ENCODE results near the gene CHTF18. TPM values are rescaled to one million over a fixed set of nuclear protein-coding genes. Genes with fewer than 3 reads are reported as not detected.

CHTF18 gene
- total RNA-seq, 2 donors from 2014 or later, result 74.5 to 97.8 TPM

DNA sequence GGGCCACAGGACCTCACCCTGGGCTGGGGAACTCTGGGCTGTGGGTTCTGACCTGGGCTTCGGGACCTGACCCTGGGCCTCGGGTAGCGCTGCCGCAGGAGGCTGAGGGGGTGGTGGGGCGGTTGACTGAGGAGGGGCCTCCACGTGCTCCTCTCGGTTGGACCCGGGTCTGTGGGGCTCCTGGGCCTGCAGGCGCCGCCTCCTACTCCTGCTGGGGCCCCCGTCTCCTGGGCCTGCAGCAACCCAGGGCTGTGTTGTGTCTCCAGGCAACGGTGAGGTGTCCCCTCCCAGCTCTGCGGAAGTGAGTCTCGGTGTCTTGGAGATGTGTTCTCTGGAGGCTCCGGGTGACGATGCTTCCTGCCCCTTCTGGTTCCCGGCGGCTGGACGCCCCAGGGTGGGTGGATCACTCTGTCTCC is 53.6 kb downstream of the CHTF18 start:
- Mint-ChIP-seq H3K36me3 (ENCODE audit: insufficient read depth in 2 of 2) (no peaks in the 10 kb centered on the region), H3K9me3 (no peaks in the 10 kb centered on the region), H3K27me3 (ENCODE audit: low read depth) (no peaks in the 10 kb centered on the region), H3K27ac (no peak overlapping the region), H3K4me3 (no peak overlapping the region), H3K4me1 (ENCODE audit: low read depth) (no peaks in the 10 kb centered on the region)
- no peak for DNase-seq
- ATAC-seq (replicated peaks in 1 of 2), result no peak

DNA sequence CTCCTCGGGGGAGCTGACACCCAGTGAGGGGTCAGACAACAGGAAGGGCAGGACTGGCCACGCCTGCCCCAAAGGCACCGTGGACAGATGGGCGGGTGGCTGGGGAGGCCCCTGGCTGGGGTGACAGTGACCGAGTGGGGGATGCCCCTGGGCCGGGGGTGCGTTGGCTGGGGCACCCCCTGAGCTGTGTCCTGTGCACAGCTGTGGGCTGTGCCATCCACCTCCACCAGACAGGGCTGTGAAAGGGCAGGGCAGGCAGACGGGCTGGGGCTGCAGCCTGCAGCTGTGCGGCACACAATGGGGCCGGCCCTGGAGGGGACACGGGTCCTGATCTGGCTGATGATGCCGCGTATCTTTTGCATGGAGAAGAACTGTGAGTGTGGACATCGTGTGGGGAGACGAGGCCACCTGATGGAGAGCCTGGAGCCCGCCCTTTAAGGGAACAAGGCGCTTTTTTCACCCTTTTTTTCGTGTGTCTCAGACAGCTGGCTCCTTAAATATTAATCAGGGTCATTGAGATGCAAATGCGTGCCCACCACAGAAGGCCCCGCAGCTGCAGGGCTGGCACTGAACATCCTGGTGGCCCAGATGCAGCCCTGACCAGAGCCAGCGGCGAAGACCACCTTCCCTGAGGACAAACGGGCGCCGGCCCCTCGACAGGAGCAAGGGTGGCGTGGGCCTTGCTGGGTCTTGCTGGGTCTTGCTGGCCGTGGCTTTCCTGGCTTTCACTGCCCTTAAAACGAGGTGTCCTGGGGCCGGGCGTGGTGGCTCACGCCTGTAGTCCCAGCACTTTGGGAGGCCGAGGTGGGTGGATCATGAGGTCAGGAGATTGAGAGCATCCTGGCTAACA is 54.5 kb downstream of the CHTF18 start:
- peak in 1 of 2 donors; percentile 19 for ATAC-seq (replicated peaks in 1 of 2)
- H3K4me3 Mint-ChIP-seq, result no peak overlapping the region
- H3K36me3 Mint-ChIP-seq (ENCODE audit: insufficient read depth in 2 of 2), result peaks cover 0 to 2% of the 10 kb centered on the region in 2 donors
- H3K27me3 Mint-ChIP-seq (ENCODE audit: low read depth), result no peaks in the 10 kb centered on the region
- no peak overlapping the region for H3K27ac Mint-ChIP-seq
- no peaks in the 10 kb centered on the region for H3K4me1 Mint-ChIP-seq (ENCODE audit: low read depth)
- no peaks in the 10 kb centered on the region for H3K9me3 Mint-ChIP-seq
- no peak for DNase-seq

DNA sequence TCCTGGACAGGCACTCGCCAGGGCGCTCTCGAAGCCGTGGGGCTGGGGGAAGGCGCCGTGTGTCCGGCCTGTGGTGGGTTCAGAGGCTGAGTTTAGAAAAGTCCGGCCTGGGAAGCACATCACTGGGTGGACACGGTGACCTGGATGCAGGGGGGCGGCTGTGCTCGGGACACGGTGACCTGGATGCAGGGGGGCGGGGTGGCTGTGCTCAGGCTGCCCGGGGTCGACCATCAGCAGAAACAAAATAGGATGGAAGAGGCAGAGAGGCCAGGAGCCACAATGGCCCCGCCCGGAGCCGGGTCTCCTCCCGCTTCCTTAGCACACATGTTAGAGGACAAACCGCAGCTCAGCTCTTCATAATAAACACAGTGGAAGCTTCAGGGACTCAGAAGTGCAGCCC is 55.4 kb downstream of the CHTF18 start:
- no peak overlapping the region for H3K4me3 Mint-ChIP-seq
- no peak for ATAC-seq (replicated peaks in 1 of 2)
- no peaks in the 10 kb centered on the region for H3K9me3 Mint-ChIP-seq
- H3K4me1 Mint-ChIP-seq (ENCODE audit: low read depth), result no peaks in the 10 kb centered on the region
- no peaks in the 10 kb centered on the region for H3K27me3 Mint-ChIP-seq (ENCODE audit: low read depth)
- no peak for DNase-seq
- no peak overlapping the region for H3K27ac Mint-ChIP-seq
- H3K36me3 Mint-ChIP-seq (ENCODE audit: insufficient read depth in 2 of 2), result peaks cover 0 to 2% of the 10 kb centered on the region in 2 donors

DNA sequence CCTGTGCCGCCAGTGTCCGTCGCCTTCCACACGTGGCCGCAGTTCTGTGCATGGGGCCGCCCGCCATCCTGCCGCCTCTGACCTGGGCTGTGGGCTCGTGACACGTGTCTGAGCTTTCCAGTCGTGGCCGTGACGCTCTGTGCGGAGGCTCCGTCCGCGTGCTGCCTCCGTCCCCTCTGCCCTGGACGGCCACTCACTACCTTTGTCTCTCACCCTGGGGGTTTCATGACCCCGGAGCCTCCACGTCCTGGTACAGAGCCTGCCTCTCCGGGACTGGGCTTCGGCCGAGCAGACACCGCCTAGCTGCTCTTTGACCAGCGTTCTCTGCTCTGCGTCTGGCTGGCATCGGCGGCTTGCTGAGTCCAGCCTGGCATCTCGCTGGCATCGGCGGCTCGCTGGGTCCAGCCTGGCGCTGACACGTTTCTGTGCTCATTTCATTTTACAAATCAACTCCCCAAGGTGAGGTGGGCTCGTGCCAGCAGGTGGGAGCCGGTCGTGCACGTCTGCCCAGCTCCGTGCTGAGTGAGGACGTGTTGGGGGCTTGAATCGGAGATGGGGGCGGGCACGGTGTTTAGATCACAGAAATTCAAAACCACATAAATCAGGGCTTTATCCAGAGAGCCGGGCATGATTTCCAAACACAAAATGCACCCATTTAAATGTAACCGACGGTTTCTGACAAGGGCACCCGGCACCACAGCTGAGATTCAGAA is 56.4 kb downstream of the CHTF18 start:
- Mint-ChIP-seq H3K27me3 (ENCODE audit: low read depth) (no peaks in the 10 kb centered on the region), H3K9me3 (no peaks in the 10 kb centered on the region), H3K4me3 (no peak overlapping the region), H3K4me1 (ENCODE audit: low read depth) (no peaks in the 10 kb centered on the region), H3K27ac (peak overlapping the region; percentile 61), H3K36me3 (ENCODE audit: insufficient read depth in 2 of 2) (peaks cover 0 to 2% of the 10 kb centered on the region in 2 donors)
- ATAC-seq (replicated peaks in 1 of 2), result peak in 1 of 2 donors; percentile 15
- no peak for DNase-seq

DNA sequence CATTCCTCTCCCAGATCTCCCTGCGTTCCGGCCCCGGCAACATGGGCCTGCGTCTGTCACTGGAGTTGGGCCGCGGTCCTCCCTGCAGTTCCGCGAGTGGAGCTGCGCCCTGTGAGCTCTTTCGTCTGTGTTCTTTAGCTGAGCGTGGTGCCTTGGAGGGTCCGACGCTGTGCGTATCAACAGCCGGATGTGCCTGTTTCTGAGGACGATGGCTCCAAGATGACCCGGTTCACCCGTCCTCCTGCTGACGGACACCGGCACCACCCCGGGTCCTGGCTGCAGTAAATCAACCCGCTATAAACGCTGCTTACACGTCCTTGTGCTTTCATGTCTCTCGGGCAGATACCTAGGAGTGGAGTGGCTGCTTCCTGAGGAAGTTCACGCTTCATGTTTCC is 56.9 kb downstream of the CHTF18 start:
- H3K4me1 Mint-ChIP-seq (ENCODE audit: low read depth), result no peaks in the 10 kb centered on the region
- no peak overlapping the region for H3K4me3 Mint-ChIP-seq
- peaks cover 0 to 3% of the 10 kb centered on the region in 2 donors for H3K9me3 Mint-ChIP-seq
- H3K36me3 Mint-ChIP-seq (ENCODE audit: insufficient read depth in 2 of 2), result peaks cover 3 to 8% of the 10 kb centered on the region in 2 donors
- DNase-seq (no peak), ATAC-seq (replicated peaks in 1 of 2) (no peak)
- H3K27me3 Mint-ChIP-seq (ENCODE audit: low read depth), result no peaks in the 10 kb centered on the region
- H3K27ac Mint-ChIP-seq, result no peak overlapping the region

DNA sequence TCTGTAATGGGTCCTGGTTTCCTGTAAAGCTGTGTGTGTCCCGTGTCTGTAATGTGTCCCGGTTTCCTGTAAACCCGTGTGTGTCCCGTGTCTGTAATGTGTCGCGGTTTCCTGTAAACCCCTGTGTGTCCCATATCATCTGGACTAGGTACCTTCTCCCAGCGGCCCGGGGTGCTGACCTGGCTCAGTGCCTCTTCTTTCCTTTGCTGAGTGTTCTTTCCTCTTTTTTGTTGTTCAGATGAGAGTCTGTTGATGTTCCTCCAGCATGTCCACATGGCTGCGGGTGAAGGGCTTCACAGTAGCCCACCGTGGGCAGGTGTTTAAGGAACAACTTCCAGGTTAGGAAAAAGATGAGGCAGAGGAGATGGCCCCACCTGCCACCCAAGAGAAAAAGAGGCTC is 58.7 kb downstream of the CHTF18 start:
- ATAC-seq (replicated peaks in 1 of 2) (no peak), DNase-seq (no peak)
- H3K4me3 Mint-ChIP-seq, result no peak overlapping the region
- no peaks in the 10 kb centered on the region for H3K4me1 Mint-ChIP-seq (ENCODE audit: low read depth)
- no peaks in the 10 kb centered on the region for H3K27me3 Mint-ChIP-seq (ENCODE audit: low read depth)
- peaks cover 3 to 8% of the 10 kb centered on the region in 2 donors for H3K36me3 Mint-ChIP-seq (ENCODE audit: insufficient read depth in 2 of 2)
- no peak overlapping the region for H3K27ac Mint-ChIP-seq
- H3K9me3 Mint-ChIP-seq, result peaks cover 0 to 7% of the 10 kb centered on the region in 2 donors

Other genes starting within 250 kb of the CHTF18 start
- gene PRR35, start 228.2 kb upstream of the CHTF18 start, total RNA-seq, result under 1 TPM in 1 of 2 donors, not detected in 1; 0.10 TPM
- gene NHLRC4, start 221.6 kb upstream of the CHTF18 start, total RNA-seq, result 1 to 10 TPM; 1.4 TPM
- gene PIGQ, start 218.7 kb upstream of the CHTF18 start, total RNA-seq, result 10 to 100 TPM; 18.2 to 22.4 TPM
- gene RAB40C, start 198.6 kb upstream of the CHTF18 start, total RNA-seq, result 10 to 100 TPM; 15.0 to 15.3 TPM
- under 1 TPM; 0.49 to 0.72 TPM for gene WFIKKN1, start 157.6 kb upstream of the CHTF18 start, total RNA-seq
- 10 to 100 TPM; 55.4 to 57.4 TPM for gene METTL26, start 152.3 kb upstream of the CHTF18 start, total RNA-seq
- gene MCRIP2, start 146.8 kb upstream of the CHTF18 start, total RNA-seq, result 10 to 100 TPM; 27.9 to 34.4 TPM
- 10 to 100 TPM; 40.3 to 47.7 TPM for gene WDR90, start 139.3 kb upstream of the CHTF18 start, total RNA-seq
- 100 to 1,000 TPM; 110 to 115 TPM for gene RHOT2, start 120.5 kb upstream of the CHTF18 start, total RNA-seq
- 1 to 10 TPM; 3.5 to 5.8 TPM for gene RHBDL1, start 112.9 kb upstream of the CHTF18 start, total RNA-seq
- gene STUB1, start 108.2 kb upstream of the CHTF18 start, total RNA-seq, result 10 to 100 TPM; 53.6 to 70.4 TPM
- gene JMJD8, start 104.3 kb upstream of the CHTF18 start, total RNA-seq, result 10 to 100 TPM; 15.7 to 20.7 TPM
- gene WDR24, start 98.2 kb upstream of the CHTF18 start, total RNA-seq, result 10 to 100 TPM; 20.5 to 22.9 TPM
- gene FBXL16, start 82.8 kb upstream of the CHTF18 start, total RNA-seq, result 1 to 10 TPM; 8.8 TPM
- gene METRN, start 73.5 kb upstream of the CHTF18 start, total RNA-seq, result 10 to 100 TPM; 11.1 to 11.7 TPM
- gene ANTKMT, start 67.5 kb upstream of the CHTF18 start, total RNA-seq, result 10 to 100 TPM; 36.4 to 36.9 TPM
- gene CCDC78, start 62.2 kb upstream of the CHTF18 start, total RNA-seq, result 1 to 10 TPM; 3.0 to 3.9 TPM
- 10 to 100 TPM; 11.4 to 17.6 TPM for gene HAGHL, start 61.5 kb upstream of the CHTF18 start, total RNA-seq
- 10 to 100 TPM; 38.0 to 40.6 TPM for gene CIAO3, start 47.6 kb upstream of the CHTF18 start, total RNA-seq
- not detected for gene MSLN, start 27.9 kb upstream of the CHTF18 start, total RNA-seq
- gene RPUSD1, start 239 bp upstream of the CHTF18 start, total RNA-seq, result 10 to 100 TPM; 14.0 to 22.7 TPM
- gene GNG13, start 12.1 kb downstream of the CHTF18 start, total RNA-seq, result not detected
- gene LMF1, start 182.4 kb downstream of the CHTF18 start, total RNA-seq, result 10 to 100 TPM; 26.9 to 33.2 TPM
- gene SOX8, start 193.2 kb downstream of the CHTF18 start, total RNA-seq, result 1 to 10 TPM; 1.8 to 2.1 TPM

All from activated T-cell treated with anti-CD3 and anti-CD28 coated beads, Interleukin-2, amount 50 U/mL, for 72 hours (primary cell).